ENCODE results near the gene TRIM3.

The TRIM3 gene

DNA sequence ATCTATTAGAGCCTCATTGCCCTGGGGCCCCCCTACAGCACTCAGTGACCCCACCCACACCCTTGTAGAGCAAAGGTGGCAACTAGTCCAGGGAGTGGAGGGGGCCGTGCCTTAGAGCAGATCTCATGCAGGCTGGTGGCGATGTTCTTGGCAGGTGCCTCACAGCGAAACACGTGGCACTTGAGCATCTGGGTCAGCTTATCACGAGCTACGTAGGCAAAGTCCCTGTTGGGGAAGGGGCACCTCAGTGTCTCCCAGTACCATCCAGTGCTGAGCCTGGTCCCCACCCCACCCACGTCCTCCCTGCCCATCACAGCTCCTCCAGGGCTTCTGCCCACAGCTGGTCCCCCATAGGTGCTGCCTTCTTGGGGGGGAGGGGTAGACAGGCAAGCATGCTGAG is 72.3 kb downstream of the TRIM3 start:
- DNase-seq (ENCODE audit: low read depth): no peak
- TF ChIP-seq, protein P1, sequence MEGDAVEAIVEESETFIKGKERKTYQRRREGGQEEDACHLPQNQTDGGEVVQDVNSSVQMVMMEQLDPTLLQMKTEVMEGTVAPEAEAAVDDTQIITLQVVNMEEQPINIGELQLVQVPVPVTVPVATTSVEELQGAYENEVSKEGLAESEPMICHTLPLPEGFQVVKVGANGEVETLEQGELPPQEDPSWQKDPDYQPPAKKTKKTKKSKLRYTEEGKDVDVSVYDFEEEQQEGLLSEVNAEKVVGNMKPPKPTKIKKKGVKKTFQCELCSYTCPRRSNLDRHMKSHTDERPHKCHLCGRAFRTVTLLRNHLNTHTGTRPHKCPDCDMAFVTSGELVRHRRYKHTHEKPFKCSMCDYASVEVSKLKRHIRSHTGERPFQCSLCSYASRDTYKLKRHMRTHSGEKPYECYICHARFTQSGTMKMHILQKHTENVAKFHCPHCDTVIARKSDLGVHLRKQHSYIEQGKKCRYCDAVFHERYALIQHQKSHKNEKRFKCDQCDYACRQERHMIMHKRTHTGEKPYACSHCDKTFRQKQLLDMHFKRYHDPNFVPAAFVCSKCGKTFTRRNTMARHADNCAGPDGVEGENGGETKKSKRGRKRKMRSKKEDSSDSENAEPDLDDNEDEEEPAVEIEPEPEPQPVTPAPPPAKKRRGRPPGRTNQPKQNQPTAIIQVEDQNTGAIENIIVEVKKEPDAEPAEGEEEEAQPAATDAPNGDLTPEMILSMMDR (IDR thresholded peaks at IDR 0.05; ENCODE audit: low read depth, low read length, missing control alignments): no peak
- in situ Hi-C loops (cut with HindIII; ENCODE audit: low sequenced_read_pairs): no loop called here

DNA sequence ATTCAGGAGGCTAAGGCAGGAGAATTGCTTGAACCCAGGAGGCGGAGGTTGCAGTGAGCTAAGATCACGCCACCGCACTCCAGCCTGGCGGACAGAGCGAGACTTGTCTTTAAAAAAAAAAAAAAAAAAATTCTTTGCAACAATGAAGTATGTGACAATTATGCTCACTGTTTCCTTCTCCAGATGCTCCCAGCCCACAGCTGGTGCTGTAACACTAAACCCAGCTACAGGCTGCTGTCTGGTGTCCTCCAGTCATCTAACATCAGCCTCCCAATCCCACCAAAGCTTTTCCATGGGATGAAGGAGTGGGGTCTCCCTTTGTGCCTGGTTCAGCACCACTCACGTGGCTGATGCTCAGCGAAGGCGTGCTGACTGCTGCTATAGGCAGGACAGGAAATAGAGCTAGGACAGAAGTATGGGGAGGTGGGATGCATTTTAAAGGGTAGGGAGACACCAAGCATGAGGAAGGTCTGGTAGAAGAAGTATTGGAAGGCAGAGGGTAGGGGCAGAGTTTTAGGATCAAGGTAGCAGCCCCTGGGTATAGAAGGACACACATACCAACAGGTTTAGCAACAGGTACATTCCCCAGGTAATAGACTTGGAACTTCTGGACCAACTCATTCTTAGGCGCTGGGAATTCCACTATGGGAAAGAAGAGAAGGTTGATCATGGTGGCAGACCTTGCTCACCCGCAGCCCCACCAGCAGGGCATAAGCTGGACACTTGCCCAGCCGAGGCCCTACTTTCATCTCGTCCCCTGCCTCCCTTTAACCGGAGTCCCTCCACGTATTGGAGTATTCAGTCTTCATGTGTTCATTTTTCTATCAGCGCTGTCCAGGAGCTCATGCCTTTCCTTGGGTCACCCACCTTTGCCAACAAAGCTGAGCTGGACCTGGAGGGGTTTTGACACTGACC is 73.1 kb downstream of the TRIM3 start:
- no peak overlapping the region for H3K4me3 ChIP-seq (ENCODE audit: low read depth, low read length)
- in situ Hi-C loops (cut with HindIII; ENCODE audit: low sequenced_read_pairs): no loop called here
- no peak for DNase-seq (ENCODE audit: low read depth)
- TF ChIP-seq, protein P1 (IDR thresholded peaks at IDR 0.05; ENCODE audit: low read depth, low read length, missing control alignments): no peak

More for the DNA sequence above, 72.3 kb downstream of the TRIM3 start:
- no peak overlapping the region for H3K4me3 ChIP-seq (ENCODE audit: low read depth, low read length)

Data from astrocyte of the cerebellum (primary cell).